CD4-positive, alpha-beta T cell treated with Interleukin-2 at 100 ng/mL for 4 hours (primary cell): ENCODE measurements around the gene PAEP.

Source experiments
- DNase-seq: peaks from one replicate; pipeline ENCODE4 v3.0.0-alpha.2; 2020; ENCODE audit warnings: low spot score

The PAEP gene

DNA sequence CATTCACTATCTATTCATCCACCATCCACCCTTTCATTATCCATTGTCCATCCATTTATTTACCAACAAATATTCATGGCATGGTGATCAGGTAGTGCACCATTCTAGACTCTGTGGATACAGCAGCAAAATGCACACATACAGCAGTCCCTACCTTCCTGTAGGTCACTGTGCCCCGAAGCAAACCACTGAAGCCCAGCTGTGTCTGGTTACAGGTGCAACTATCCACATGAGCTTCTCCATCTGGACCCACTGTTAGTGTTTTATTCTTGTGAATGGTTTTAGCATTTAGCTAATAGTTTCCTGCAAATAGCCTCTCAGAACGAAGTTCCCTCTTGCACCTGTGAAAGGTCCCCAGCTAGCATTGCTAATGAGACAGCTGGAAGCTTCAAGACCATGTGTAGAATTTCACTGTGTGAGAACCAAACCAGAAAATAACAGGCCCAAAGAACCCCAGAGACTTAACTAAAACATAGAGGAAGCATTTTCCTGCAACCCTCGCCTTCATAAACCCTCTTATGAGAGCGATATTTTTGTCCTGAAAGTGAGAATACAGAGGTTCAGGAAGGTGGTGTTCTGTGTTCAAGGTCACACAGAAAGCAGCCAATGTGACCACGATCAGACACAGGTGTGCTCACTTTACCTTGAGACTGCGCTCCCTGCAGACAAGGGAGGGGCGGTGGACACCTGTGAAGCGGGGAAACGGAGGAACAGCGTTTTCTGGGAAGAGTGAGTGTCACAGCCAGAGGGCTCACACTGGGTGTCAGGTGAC, 18.5 kb downstream of the PAEP start:
- DNase-seq: no peak

DNA sequence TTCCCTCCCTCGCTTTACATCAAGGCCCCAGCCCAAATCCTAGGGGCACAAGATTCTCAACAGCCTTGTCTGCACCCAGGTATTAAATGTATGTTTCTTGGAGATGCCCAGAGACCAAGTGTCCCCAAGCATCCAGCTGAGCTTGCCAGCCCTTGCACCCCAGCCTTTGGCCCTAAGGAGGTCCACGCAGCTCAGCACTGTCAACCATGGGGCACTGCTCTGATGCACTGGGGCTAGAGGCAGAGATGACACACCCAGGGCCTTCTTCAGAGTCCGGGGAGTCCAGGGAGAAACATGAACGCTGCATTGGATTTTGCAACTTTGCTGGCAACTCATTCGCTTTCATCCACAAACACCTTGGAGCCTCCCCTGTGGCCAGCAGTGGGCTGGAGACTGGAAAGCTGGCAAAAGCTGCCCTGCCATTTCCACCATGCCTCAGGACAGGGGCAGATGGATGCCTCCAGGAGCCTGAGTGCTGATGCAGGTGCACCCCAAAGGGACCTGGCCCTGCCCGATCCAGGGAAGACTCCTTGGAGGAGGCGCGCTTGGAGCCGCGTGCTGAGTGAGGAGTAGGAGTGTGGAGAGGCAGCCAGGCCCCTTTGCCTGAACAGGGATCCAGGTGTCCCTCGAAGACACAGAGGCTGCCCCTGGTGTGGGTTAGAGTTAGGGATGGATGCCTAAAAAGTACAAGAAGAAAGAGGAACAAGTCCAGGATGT, 19.3 kb downstream of the PAEP start:
- DNase-seq: no peak

DNA sequence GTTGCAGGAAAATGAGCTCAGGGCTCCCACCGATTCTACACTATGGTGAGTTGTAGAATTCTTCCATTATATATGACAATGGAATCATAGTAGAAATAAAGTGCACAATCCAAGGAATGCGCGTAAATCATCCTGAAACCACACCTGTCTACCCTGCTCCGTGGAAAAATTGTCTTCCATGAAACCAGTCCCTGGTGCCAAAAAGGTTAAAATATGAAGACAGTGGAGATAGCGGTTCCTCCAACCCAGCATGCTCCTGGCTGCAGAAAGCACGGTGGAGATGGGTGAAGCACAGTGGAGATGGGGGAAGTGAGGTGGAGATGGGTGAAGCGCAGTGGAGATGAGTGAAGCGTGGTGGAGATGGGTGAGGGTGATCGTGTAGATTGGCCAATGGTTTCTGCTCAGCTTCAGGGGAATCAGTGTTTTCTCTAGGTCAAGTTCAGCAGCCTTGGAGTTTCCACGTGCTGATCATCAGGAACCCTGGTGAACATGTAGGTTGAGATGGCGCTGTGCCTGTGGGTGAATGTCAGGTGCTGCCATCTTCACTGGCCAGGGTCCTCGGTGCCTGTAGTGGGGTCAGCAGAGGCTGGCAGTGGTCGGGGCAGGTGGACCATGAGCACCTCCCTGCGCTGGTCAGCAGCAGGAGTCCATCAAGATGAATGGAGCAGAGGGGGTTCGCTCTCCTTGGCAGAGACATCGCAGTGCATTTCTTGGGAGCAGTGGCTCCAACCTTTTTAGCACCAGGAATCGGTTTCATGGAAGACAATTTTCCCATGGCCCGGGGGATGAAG, 20.3 kb downstream of the PAEP start:
- no peak for DNase-seq

DNA sequence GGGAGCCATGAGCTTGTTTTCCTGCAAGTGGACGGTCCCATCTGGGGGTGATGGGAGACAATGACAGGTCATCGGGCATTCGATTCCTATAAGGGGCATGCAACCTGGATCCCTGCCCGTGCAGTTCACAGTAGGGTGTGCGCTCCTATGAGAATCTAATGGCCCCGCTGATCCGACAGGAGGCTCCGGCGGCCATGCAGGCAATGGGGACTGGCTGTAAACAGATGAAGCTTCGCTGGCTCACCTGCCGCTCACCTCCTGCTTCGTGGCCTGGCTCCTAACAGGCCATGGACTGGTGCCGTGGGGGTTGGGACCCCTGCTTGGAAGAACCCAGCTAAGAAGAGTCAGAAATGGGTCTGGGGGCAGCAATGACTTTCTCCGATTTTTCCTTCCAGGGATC, 21.0 kb downstream of the PAEP start:
- DNase-seq: no peak

DNA sequence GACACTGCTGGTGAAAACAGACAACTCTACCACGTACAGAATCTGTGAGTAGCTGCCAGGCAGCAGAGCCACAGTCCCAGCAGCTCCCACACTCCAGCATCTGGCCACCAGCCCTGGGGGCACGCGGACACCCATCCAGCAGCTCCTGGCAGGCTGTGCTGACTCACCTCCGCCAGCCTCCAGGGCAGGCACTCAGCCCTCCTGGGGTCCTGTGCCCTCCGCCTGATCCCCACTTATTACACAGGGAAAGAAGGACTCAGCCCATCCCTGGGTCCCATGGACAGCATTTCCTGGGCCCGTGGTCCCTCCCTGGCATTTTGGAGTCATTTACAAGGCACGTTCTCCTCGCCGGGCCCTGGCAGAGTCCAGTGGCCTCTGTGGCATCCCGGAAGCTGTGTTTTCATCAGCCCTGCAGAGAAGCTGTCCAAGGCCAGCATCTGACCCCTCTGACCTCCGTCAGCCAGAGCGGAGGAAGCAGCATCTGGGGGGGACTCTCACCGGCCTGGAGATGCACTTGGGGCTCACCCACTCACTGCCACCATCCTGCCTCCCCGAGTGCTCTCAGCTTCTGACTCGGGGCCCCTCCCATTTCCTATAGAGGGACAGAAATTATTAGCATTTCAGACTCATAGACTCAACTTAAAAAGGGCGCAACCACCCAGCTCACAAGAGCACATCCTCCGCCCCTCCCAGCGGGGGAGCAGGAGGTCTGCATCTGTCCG, 21.6 kb downstream of the PAEP start:
- no peak for DNase-seq

DNA sequence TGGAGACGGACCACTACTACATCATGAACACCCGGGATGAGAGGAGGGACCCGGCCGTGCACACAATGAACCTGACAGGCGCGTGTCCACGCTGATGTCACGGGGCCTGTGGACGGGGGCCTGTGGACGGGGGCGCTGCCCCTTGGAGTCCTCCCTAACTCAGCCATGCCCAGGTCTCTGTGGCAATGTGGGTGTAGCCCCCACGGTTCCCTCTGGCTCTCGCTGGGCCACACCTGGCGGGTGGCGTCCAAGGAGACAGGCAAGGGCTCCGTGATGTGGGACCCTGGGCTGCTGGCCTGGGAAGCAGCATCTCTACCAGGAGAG, 22.1 kb downstream of the PAEP start:
- DNase-seq: no peak

DNA sequence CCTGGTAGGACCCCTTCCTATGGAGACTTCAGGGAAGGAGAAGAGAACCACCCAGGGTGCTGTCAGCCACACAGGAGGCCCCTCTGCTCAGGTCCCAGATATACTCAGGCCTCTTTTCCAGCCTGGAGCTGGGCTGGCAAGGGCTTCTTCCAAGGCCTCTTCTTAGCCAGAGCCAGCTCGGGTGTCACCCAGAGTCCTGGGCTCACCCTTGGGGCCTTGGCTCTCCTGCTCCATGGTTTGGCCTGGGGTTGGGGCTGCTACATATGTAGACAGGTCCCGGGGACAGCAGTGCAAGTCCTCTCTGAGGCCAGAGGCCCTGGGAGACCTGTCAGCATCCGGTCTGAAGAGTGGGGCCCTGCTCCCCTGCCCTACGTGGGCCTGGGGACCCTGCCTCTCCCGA, 22.8 kb downstream of the PAEP start:
- no peak for DNase-seq

DNA sequence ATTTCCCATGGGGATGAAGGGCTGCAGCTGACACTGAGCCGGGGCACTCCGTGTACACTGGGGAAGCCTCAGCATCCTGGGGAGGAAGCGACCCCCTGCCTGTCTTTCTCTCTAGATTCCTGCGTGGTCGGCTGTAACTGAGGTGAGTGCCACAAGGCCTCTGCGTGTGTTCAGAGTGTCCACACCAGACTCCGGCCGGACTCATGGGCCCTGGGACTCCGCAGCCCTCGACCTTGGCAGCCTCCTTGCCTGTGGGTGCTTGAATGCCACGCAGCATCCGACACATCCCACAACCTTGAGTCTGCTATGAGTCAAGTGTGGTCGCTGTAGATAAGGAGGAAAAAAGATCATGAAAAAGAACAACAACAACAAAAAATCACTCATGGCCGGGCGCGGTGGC, 23.4 kb downstream of the PAEP start:
- DNase-seq: no peak

DNA sequence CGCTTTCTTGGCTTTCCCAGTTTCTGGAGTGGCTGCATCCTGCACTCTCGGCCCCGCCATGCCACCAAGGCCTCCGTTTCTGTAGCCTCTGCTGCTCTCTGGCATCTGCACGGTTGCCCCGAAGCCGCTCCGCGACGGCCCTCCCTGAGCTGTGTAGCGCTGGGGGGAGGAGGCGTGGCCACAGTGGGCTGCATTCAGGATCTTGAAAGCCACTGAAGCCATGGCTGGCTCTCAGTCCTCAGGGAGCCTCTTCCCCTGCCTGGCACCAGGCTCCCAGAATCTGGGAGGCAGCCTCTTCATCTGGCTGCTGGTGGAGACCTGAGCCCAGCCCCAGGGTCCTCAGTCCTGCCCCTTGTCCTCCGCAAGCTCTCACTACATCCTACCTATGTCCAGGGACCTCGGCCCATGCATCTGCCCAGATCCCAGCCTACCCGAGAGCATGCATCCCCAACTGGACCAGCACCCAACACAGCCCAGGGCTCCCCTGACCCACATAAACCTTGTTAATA, 25.1 kb downstream of the PAEP start:
- DNase-seq: no peak

DNA sequence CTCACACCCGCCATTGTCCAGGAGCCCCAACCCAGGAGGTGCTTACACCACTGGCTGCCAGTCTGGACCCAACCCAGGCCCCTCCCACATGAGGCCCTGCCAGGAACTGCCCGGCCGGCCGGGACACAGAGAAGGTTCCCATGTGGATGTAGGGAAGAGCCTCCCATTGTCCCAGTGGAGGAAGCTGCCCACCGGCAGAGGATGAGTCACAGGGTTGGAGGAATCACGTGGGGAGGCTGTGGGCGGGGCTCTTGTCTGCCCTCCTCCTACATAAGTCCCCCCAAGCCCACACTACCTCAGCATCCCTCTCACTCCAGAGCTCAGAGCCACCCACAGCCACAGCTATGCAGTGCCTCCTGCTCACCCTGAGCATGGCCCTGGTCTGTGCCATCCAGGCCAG, 26.1 kb downstream of the PAEP start:
- DNase-seq: no peak

DNA sequence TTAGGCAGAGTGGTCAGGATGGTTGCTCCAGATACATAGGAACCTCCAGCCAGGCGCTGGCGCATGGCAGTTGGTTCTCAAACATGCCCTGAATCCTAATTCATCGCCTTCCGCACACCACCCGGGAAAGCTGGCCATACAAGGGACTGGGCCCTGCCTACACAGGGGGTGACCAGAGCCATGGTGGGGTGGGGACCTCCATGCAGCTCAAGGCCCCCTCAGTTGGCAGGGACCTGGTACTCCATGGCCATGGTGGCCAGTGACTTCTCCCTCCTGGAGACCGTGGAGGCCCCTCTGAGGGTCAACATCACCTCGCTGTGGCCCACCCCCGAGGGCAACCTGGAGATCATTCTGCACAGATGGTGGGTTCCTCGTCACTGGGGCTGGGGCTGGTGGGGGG, 26.8 kb downstream of the PAEP start:
- no peak for DNase-seq

DNA sequence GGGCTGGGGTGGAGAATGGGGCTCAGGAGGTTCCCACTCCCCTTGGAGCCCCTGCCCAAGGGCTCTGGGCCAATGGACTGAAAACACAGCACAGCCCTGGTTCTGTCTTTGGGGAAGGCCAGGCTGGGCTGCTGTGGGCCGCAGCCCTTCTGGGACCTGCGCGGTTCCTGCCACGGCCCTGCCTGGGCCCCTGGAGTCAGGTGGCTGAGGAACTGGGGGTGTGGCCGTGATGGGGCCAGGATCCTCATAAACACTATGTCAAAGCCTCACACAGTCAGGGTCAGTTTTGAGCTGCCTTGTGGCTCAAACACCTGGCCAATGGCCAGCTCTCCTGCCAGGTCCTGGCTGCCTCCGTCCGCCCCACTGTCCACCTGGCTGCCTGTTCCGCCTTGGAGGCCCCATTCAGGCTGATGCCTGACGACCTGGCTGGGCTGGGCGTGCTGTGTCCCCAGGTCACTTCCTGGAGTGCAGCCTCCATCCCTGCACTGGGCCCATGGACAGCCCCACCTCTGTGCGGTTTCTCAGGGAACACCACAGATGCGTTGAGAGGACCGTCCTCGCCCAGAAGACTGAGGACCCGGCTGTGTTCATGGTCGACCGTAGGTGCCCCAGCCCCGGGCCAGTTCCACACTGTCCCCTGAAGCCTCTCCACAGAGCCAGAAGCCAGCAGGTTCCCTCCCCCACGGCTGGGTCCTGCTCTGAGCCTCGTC, 27.5 kb downstream of the PAEP start:
- no peak for DNase-seq

DNA sequence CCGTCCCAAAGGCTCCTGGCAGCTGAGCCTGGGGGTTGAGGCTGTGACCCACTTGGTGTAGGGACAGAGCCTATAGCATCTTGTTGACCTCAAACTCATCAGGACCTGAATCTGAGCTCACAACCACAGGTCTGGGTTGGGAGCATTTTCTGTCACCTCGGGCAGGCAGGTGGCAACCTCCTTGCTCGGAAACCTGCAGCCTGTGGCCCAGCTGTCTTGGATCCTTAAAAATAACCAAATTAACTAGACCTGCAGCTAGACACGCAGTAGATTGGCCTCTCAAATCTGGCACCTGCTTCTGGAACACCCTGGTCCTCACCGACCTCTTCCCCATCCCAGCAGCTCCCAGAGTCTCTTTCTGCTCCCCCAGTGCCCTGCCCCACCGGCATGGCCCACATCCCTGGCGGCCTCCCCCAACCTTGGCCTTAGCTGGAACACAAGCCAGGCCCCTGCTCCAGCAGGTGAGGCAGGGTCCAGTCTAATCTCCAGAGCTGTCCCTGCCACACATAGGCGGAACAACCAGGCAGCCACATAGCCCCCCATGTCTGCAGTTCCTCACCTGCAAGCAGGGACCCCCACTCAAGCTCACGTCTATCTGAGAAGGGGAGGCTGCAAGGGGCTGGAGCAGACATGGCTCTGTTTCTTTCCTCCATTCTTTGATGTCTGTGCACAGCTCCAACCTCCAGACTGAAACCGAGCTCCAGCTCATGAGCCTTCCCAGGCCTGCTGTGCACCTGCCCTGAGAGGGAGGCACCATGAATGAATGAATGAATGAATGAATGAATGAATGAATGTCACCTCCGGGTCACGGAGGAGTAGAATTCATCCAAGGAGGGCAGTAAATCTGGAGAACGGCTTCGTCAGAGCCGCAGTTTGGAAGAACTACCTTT, 28.3 kb downstream of the PAEP start:
- no peak for DNase-seq

DNA sequence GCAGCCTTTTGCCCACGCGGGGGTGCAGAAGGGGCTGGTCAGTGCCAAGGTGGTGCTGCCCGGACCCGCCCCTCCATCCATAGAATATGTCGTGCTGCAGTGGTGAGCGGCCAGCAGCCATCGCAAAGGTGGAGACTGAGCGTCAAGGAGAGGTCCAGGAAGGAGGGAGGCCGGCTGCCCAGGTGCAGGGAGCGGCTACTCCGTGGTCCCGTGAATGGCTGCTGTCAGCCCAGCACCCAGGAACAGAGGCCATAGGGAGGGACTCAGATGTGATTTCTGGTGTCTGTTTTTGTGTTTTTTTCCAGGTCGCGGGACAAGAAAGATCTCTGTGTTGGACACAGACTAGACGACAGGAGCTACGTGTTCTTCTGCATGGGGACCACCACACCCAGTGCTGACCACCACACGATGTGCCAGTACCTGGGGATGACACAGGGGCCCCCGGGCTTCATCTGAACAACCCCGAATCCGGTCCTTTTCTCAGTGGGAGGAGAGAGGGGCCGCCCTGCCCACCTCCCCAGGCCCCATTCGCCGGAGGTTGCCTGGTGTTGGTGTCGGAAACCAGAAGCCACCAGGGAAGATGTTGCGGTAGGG, 29.0 kb downstream of the PAEP start:
- DNase-seq: no peak

DNA sequence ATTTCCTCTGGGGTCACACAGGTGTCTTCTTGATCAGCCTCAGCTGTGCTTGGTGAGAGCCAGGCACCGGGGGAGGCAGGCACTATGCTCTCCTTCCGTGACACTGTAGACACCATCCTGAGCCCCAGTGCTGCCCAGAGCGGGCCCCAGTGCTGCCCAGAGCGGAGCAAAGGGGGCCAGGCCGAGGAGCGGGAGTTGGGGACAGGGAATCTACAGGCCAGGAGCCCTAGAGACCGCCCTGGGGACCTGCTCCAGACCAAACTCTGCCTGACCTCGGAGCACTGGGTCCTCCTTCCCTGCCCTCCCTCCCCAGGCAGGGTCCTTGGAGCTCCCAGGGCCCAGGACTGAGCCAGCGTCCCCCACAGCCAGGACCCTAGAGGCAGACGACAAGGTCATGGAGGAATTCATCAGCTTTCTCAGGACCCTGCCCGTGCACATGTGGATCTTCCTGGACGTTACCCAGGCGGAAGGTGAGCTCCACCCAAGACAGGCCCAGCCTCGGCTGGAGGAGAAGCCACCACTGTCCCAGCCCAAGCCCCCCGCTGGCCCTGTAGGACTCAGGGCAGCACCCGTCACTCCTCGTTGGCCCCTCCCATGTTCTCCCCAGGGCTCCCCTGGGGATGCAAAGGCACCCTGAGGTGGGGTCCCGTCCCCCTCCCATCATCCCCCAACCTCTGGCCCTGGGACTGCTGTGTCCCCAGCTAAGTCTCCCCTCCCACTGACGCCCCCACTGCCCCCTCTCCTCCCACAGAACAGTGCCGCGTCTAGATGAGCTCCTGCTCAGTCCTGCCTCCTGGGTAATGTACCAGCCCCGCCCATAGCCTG, 30.2 kb downstream of the PAEP start:
- no peak for DNase-seq

DNA sequence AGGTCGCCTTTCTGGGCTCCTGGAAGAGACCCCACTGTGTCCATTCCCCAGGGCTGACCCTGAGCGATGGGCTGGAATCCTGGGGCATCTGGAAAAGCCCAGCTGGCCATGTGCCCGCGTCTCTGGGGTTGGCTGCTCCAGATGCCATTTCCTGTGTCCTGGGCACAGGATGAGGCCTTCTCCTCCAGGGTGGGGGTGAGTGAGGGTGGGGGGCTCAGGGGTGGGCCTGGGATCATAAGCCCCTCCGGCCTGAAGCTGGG, 30.7 kb downstream of the PAEP start:
- no peak for DNase-seq

DNA sequence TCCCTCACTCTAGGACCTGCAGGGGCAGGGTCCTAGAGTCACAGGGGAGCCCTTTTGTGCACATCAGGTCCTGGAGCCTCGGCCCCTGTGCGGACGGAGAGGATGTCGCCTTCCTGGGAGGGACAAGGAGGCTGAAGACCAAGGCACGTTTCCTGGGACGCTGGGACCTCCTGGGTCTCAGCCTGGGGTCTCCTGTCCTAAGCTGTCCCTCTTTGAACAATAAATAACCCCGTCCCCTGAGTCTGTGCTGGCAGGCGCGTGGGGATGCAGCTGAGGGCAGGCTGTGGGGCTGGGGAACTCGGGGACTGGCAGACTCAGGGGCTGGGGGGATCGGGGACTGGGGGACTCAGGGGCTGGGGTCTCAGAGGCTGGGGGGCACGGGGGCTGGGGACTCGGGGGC, 31.1 kb downstream of the PAEP start:
- no peak for DNase-seq

DNA sequence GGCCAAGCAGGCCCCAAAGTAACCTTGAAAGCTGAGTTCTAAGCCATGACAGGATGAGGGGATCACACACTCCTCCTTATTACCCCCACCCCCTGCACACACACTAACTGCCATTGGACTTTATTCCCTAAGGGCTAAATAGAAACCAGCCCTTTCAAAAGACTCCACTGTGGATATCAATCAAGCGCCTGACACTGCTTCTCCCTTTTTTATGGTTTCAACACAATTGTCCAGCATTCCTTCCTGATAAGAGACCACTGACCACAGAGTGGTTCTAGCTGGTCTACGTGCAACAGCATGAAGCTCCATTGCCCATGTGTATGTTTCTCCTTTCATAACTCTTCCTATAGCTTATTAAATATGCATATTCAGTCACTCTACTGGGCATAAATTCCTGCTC, 34.7 kb downstream of the PAEP start:
- no peak for DNase-seq

DNA sequence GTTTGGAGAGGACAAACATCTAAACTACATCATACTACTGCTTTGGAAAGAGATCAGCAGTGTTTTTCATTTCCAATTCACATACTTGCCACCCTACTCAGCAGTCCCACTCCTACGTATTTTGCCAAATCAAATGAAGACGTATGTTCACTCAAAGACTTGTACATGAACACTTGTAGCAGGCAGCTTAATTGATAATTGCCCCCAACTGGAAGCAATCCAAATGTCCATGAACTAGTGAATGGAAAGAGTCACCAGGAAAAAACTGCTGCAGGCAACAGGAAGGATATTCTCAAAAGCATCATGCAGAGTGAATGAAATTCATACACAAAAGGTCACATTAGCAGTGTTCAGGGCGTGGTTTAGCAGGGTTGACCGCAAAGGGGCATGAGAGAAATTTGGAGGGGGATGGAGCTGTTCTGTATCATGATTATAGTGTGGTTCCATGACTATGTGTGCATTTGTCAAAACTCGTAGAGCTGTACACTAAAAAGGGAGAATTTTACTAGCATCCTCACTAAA, 38.8 kb downstream of the PAEP start:
- no peak for DNase-seq
